Measurements from ENCODE around the gene MCRIP1. TPM values are rescaled to one million over a fixed set of nuclear protein-coding genes. Genes with fewer than 3 reads are reported as not detected.

Gene MCRIP1
- total and polyA plus RNA-seq, 9 of the 15 experiments (the other 6 are each of a cell fraction or from before 2014, with no cell fraction given) = 0.39 to 35.8 (median 9.7) TPM

GRCh38 chr17:81867991-81868673 is 35.0 kb upstream of the MCRIP1 start (continued):
- peak; percentile 90; the same call in 1 of the 2 replicates for TF ChIP-seq PTBP1 (IDR thresholded peaks at IDR 0.05; ENCODE audit: low read depth, low read length)
- TF ChIP-seq SNRNP70 (optimal IDR thresholded peaks at IDR 0.05; ENCODE audit: low read depth, low read length) = no peak
- 0 out of 4 replicates have a peak, but pooled peaks of 1 of the 2 experiments have one; percentile 6 for TF ChIP-seq ZMIZ1 (IDR thresholded peaks at IDR 0.05; ENCODE audit: low read depth in 2 of 2, low read length in 2 of 2)
- peak; percentile 7; the same call in 1 of the 2 replicates for TF ChIP-seq ILF3 (IDR thresholded peaks at IDR 0.05; ENCODE audit: borderline replicate concordance)
- 0 out of 2 replicates have a peak, but pooled peaks have one; percentile 48 for TF ChIP-seq ZNF143 (CRISPR knock-in tag; IDR thresholded peaks at IDR 0.05)
- no peak for TF ChIP-seq ARID1B (IDR thresholded peaks at IDR 0.05)
- TF ChIP-seq NCOR1 (IDR thresholded peaks at IDR 0.05) = peak; percentile 53; the same call in 1 of the 2 replicates
- TF ChIP-seq CHD7 (IDR thresholded peaks at IDR 0.05; ENCODE audit: low read depth, low read length) = peak; percentile 37
- TF ChIP-seq ZNF696 (CRISPR knock-in tag; conservative IDR thresholded peaks at IDR 0.05) = no peak

All from K562 (cell line).